ENCODE results near the gene SLC49A4. TPM values are rescaled to one million over a fixed set of nuclear protein-coding genes. Genes with fewer than 3 reads are reported as not detected.

SLC49A4 gene
- total RNA-seq, 1 donor from 2014 or later: 18.0 TPM

GRCh38 chr3:122886946-122887345 lies 92.1 kb downstream of the SLC49A4 start:
- Histone ChIP-seq H3K27ac (ENCODE audit: low read depth, low read length) (no peak overlapping the region), H3K36me3 (ENCODE audit: insufficient read depth, low read length) (no peaks in the 10 kb centered on the region), H3K9me3 (ENCODE audit: insufficient read depth, low read depth, low read length) (no peaks in the 10 kb centered on the region), H3K4me1 (ENCODE audit: insufficient read depth, low read length) (no peaks in the 10 kb centered on the region), H4K20me1 (ENCODE audit: insufficient read depth, low read length) (no peaks in the 10 kb centered on the region), H3K79me2 (ENCODE audit: insufficient read depth, low read length) (no peaks in the 10 kb centered on the region), H3K9ac (ENCODE audit: low read length) (no peak overlapping the region), H3K4me3 (ENCODE audit: insufficient read depth, low read depth, low read length) (no peak overlapping the region), H3K4me2 (ENCODE audit: low read length) (no peak overlapping the region), H2AFZ (ENCODE audit: low read depth, low read length) (no peak overlapping the region), H3K27me3 (ENCODE audit: insufficient read depth, low read length) (no peaks in the 10 kb centered on the region)
- no peaks in the 10 kb centered on the region for H3K9me3 Mint-ChIP-seq (ENCODE audit: unreplicated experiment)
- peaks cover 8% of the 10 kb centered on the region for H3K27me3 Mint-ChIP-seq (ENCODE audit: low read depth, unreplicated experiment)
- DNase-seq (ENCODE audit: low read depth) (no peak), FAIRE-seq (no peak)
- no peaks in the 10 kb centered on the region for H3K36me3 Mint-ChIP-seq (ENCODE audit: low read depth, unreplicated experiment)
- H3K27ac Mint-ChIP-seq (ENCODE audit: unreplicated experiment): no peak overlapping the region
- peaks cover 19% of the 10 kb centered on the region for H3K4me1 Mint-ChIP-seq (ENCODE audit: low read depth, unreplicated experiment)
- no peak for TF ChIP-seq EZH2 (IDR thresholded peaks at IDR 0.05; ENCODE audit: insufficient read depth, low read length)
- TF ChIP-seq CTCF (IDR thresholded peaks at IDR 0.05; ENCODE audit: insufficient read depth, low read depth, low read length): no peak
- no peak overlapping the region for H3K4me3 Mint-ChIP-seq (ENCODE audit: unreplicated experiment)

- H3K9me3 ChIP-seq (ENCODE audit: insufficient read depth, low read depth, low read length): no peaks in the 10 kb centered on the region
- H3K79me2 ChIP-seq (ENCODE audit: insufficient read depth, low read length): no peaks in the 10 kb centered on the region
- H2AFZ ChIP-seq (ENCODE audit: low read depth, low read length): no peak overlapping the region
- peaks cover 23% of the 10 kb centered on the region for H3K4me1 Mint-ChIP-seq (ENCODE audit: low read depth, unreplicated experiment)
- H3K9me3 Mint-ChIP-seq (ENCODE audit: unreplicated experiment): no peaks in the 10 kb centered on the region
- H3K27ac ChIP-seq (ENCODE audit: low read depth, low read length): no peak overlapping the region
- FAIRE-seq (no peak), DNase-seq (ENCODE audit: low read depth) (peak; percentile 58)
- peaks cover 4% of the 10 kb centered on the region for H3K27me3 ChIP-seq (ENCODE audit: insufficient read depth, low read length)
- no peaks in the 10 kb centered on the region for H3K4me1 ChIP-seq (ENCODE audit: insufficient read depth, low read length)
- H3K4me3 Mint-ChIP-seq (ENCODE audit: unreplicated experiment): no peak overlapping the region
- TF ChIP-seq CTCF (IDR thresholded peaks at IDR 0.05; ENCODE audit: insufficient read depth, low read depth, low read length) (no peak), EZH2 (IDR thresholded peaks at IDR 0.05; ENCODE audit: insufficient read depth, low read length) (no peak)
- peak overlapping the region; percentile 2 for H3K27ac Mint-ChIP-seq (ENCODE audit: unreplicated experiment)
- no peaks in the 10 kb centered on the region for H3K36me3 ChIP-seq (ENCODE audit: insufficient read depth, low read length)
- no peaks in the 10 kb centered on the region for H3K36me3 Mint-ChIP-seq (ENCODE audit: low read depth, unreplicated experiment)
- no peak overlapping the region for H3K9ac ChIP-seq (ENCODE audit: low read length)
- H4K20me1 ChIP-seq (ENCODE audit: insufficient read depth, low read length): no peaks in the 10 kb centered on the region
- no peak overlapping the region for H3K4me3 ChIP-seq (ENCODE audit: insufficient read depth, low read depth, low read length)
- H3K27me3 Mint-ChIP-seq (ENCODE audit: low read depth, unreplicated experiment): peaks cover 11% of the 10 kb centered on the region
- H3K4me2 ChIP-seq (ENCODE audit: low read length): no peak overlapping the region
Observed at GRCh38 chr3:122890077-122890719, 95.3 kb downstream of the SLC49A4 start.

- Mint-ChIP-seq H3K4me3 (ENCODE audit: unreplicated experiment) (no peak overlapping the region), H3K9me3 (ENCODE audit: unreplicated experiment) (no peaks in the 10 kb centered on the region), H3K36me3 (ENCODE audit: low read depth, unreplicated experiment) (no peaks in the 10 kb centered on the region), H3K4me1 (ENCODE audit: low read depth, unreplicated experiment) (peaks cover 23% of the 10 kb centered on the region), H3K27ac (ENCODE audit: unreplicated experiment) (peak overlapping the region; percentile 2), H3K27me3 (ENCODE audit: low read depth, unreplicated experiment) (peaks cover 7% of the 10 kb centered on the region)
- Histone ChIP-seq H4K20me1 (ENCODE audit: insufficient read depth, low read length) (no peaks in the 10 kb centered on the region), H3K36me3 (ENCODE audit: insufficient read depth, low read length) (no peaks in the 10 kb centered on the region), H3K4me2 (ENCODE audit: low read length) (no peak overlapping the region), H3K4me1 (ENCODE audit: insufficient read depth, low read length) (no peaks in the 10 kb centered on the region), H3K27me3 (ENCODE audit: insufficient read depth, low read length) (peaks cover 4% of the 10 kb centered on the region), H3K4me3 (ENCODE audit: insufficient read depth, low read depth, low read length) (no peak overlapping the region), H3K27ac (ENCODE audit: low read depth, low read length) (no peak overlapping the region), H3K79me2 (ENCODE audit: insufficient read depth, low read length) (no peaks in the 10 kb centered on the region), H2AFZ (ENCODE audit: low read depth, low read length) (no peak overlapping the region), H3K9me3 (ENCODE audit: insufficient read depth, low read depth, low read length) (no peaks in the 10 kb centered on the region), H3K9ac (ENCODE audit: low read length) (no peak overlapping the region)
- DNase-seq (ENCODE audit: low read depth) (no peak), FAIRE-seq (no peak)
- TF ChIP-seq EZH2 (IDR thresholded peaks at IDR 0.05; ENCODE audit: insufficient read depth, low read length) (no peak), CTCF (IDR thresholded peaks at IDR 0.05; ENCODE audit: insufficient read depth, low read depth, low read length) (no peak)
Observed at GRCh38 chr3:122890720-122891220, 95.9 kb downstream of the SLC49A4 start.
